ENCODE data around the gene ESRRB.

GRCh38 chr14:76334316-76334715 lies 41.6 kb upstream of the ESRRB start:
- TF ChIP-seq, protein P1, sequence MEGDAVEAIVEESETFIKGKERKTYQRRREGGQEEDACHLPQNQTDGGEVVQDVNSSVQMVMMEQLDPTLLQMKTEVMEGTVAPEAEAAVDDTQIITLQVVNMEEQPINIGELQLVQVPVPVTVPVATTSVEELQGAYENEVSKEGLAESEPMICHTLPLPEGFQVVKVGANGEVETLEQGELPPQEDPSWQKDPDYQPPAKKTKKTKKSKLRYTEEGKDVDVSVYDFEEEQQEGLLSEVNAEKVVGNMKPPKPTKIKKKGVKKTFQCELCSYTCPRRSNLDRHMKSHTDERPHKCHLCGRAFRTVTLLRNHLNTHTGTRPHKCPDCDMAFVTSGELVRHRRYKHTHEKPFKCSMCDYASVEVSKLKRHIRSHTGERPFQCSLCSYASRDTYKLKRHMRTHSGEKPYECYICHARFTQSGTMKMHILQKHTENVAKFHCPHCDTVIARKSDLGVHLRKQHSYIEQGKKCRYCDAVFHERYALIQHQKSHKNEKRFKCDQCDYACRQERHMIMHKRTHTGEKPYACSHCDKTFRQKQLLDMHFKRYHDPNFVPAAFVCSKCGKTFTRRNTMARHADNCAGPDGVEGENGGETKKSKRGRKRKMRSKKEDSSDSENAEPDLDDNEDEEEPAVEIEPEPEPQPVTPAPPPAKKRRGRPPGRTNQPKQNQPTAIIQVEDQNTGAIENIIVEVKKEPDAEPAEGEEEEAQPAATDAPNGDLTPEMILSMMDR (IDR thresholded peaks at IDR 0.05) = no peak
- TF ChIP-seq ZFX (IDR thresholded peaks at IDR 0.05; ENCODE audit: borderline replicate concordance) = no peak
